Liver (tissue), 3 donors: ENCODE measurements around the gene DDIT4.
"Not testable (repeated sequence)": the region's sequence is repeated elsewhere in the genome, so short reads cannot be mapped to it uniquely, and the experiment has no call there.

Experiments
- EGR1 ChIP-seq, 2 donors: IDR thresholded peaks; 2 replicates each; pipeline ENCODE4 v1.6.1; 2016 to 2018; ENCODE audit warnings: antibody characterized with exemption in 2 of 2, low read depth in 2 of 2
- FOXA1 ChIP-seq: IDR thresholded peaks from 2 replicates; pipeline ENCODE4 v1.6.1; 2016; ENCODE audit warnings: antibody characterized with exemption
- JUND ChIP-seq, 2 donors: IDR thresholded peaks; 2 replicates each; pipeline ENCODE4 v1.6.1; 2016; ENCODE audit warnings: antibody characterized with exemption in 2 of 2
- RAD21 ChIP-seq, 2 donors: IDR thresholded peaks; 2 replicates each; pipeline ENCODE4 v1.6.1; 2016; ENCODE audit warnings: antibody characterized with exemption in 2 of 2, mild to moderate bottlenecking in 2 of 2
- YY1 ChIP-seq: IDR thresholded peaks from 2 replicates; pipeline ENCODE4 v1.6.1; 2016; ENCODE audit warnings: antibody characterized with exemption, mild to moderate bottlenecking
- TF ChIP-seq, protein P1 (sequence below): fragments of 150-350 bp; IDR thresholded peaks from 2 replicates; pipeline ENCODE4 v1.5.1; 2017; ENCODE audit warnings: improper control_type of control experiment, low read depth, low read length; ENCODE audit not compliant: missing input control
- TF ChIP-seq, protein P2 (sequence below): IDR thresholded peaks from 2 replicates; pipeline ENCODE4 v1.6.1; 2016; ENCODE audit warnings: antibody characterized with exemption, mild to moderate bottlenecking
- TF ChIP-seq, protein P3 (sequence below): IDR thresholded peaks from 2 replicates; pipeline ENCODE4 v1.6.1; 2016; ENCODE audit warnings: antibody characterized with exemption
- TF ChIP-seq, protein P4 (sequence below): IDR thresholded peaks from 2 replicates; pipeline ENCODE4 v1.6.1; 2016; ENCODE audit warnings: antibody characterized with exemption
- donor health status: healthy.
- donor health status: healthy.

- TF ChIP-seq EGR1 (IDR thresholded peaks at IDR 0.05; ENCODE audit: low read depth in 2 of 2); JUND (IDR thresholded peaks at IDR 0.05); RAD21 (IDR thresholded peaks at IDR 0.05); FOXA1: not testable (repeated sequence)
- TF ChIP-seq, protein P1, sequence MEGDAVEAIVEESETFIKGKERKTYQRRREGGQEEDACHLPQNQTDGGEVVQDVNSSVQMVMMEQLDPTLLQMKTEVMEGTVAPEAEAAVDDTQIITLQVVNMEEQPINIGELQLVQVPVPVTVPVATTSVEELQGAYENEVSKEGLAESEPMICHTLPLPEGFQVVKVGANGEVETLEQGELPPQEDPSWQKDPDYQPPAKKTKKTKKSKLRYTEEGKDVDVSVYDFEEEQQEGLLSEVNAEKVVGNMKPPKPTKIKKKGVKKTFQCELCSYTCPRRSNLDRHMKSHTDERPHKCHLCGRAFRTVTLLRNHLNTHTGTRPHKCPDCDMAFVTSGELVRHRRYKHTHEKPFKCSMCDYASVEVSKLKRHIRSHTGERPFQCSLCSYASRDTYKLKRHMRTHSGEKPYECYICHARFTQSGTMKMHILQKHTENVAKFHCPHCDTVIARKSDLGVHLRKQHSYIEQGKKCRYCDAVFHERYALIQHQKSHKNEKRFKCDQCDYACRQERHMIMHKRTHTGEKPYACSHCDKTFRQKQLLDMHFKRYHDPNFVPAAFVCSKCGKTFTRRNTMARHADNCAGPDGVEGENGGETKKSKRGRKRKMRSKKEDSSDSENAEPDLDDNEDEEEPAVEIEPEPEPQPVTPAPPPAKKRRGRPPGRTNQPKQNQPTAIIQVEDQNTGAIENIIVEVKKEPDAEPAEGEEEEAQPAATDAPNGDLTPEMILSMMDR: not testable (repeated sequence)
- TF ChIP-seq, protein P2, sequence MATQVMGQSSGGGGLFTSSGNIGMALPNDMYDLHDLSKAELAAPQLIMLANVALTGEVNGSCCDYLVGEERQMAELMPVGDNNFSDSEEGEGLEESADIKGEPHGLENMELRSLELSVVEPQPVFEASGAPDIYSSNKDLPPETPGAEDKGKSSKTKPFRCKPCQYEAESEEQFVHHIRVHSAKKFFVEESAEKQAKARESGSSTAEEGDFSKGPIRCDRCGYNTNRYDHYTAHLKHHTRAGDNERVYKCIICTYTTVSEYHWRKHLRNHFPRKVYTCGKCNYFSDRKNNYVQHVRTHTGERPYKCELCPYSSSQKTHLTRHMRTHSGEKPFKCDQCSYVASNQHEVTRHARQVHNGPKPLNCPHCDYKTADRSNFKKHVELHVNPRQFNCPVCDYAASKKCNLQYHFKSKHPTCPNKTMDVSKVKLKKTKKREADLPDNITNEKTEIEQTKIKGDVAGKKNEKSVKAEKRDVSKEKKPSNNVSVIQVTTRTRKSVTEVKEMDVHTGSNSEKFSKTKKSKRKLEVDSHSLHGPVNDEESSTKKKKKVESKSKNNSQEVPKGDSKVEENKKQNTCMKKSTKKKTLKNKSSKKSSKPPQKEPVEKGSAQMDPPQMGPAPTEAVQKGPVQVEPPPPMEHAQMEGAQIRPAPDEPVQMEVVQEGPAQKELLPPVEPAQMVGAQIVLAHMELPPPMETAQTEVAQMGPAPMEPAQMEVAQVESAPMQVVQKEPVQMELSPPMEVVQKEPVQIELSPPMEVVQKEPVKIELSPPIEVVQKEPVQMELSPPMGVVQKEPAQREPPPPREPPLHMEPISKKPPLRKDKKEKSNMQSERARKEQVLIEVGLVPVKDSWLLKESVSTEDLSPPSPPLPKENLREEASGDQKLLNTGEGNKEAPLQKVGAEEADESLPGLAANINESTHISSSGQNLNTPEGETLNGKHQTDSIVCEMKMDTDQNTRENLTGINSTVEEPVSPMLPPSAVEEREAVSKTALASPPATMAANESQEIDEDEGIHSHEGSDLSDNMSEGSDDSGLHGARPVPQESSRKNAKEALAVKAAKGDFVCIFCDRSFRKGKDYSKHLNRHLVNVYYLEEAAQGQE: not testable (repeated sequence)
- TF ChIP-seq YY1: peak; percentile 36
- TF ChIP-seq, protein P3, sequence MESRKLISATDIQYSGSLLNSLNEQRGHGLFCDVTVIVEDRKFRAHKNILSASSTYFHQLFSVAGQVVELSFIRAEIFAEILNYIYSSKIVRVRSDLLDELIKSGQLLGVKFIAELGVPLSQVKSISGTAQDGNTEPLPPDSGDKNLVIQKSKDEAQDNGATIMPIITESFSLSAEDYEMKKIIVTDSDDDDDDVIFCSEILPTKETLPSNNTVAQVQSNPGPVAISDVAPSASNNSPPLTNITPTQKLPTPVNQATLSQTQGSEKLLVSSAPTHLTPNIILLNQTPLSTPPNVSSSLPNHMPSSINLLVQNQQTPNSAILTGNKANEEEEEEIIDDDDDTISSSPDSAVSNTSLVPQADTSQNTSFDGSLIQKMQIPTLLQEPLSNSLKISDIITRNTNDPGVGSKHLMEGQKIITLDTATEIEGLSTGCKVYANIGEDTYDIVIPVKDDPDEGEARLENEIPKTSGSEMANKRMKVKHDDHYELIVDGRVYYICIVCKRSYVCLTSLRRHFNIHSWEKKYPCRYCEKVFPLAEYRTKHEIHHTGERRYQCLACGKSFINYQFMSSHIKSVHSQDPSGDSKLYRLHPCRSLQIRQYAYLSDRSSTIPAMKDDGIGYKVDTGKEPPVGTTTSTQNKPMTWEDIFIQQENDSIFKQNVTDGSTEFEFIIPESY: not testable (repeated sequence)
- TF ChIP-seq, protein P4, sequence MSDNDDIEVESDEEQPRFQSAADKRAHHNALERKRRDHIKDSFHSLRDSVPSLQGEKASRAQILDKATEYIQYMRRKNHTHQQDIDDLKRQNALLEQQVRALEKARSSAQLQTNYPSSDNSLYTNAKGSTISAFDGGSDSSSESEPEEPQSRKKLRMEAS: not testable (repeated sequence)
These were observed 23.1 kb downstream of the DDIT4 start for GRCh38 chr10:72296829-72297280.
